HepG2 (cell line): ENCODE results near the gene RBBP8NL. TPM values are rescaled to one million over a fixed set of nuclear protein-coding genes. Genes with fewer than 3 reads are reported as not detected.

Experiments used
- ATAC-seq: fragments of 200-7000 bp; cut with Tn5 transposase; 3 replicates; pipeline ENCODE4 v1.9.1; 2020; ENCODE audit warnings: mild to moderate bottlenecking, moderate library complexity
- BruUV-seq: library from RNA; stranded (reverse); fragments of 400-500 nt; replicated peaks from 2 replicates; lab custom pipeline; 2021; lab: Mats Ljungman, UMichigan
- CTCF ChIA-PET: fragments of 300-600 bp; formaldehyde crosslinking; extraction: SDS; loops from one replicate; lab custom pipeline; 2021; ENCODE audit warnings: low total read pairs, inconsistent platforms, low intra/inter-chr PET ratio; lab: Yijun Ruan, JAX
- POLR2A ChIA-PET: fragments of 350-600 bp; sonication (Branson Sonifier 250); formaldehyde crosslinking; loops from one replicate; lab custom pipeline; 2020; ENCODE audit warnings: antibody characterized with exemption, inconsistent platforms; lab: Yijun Ruan, JAX
- DNase-seq: peaks from one replicate; pipeline ENCODE4 v3.0.0-alpha.2; 2015; ENCODE audit warnings: low spot score
- FAIRE-seq: peaks from 3 replicates; lab custom pipeline; 2011; peaks lifted over from hg19 to GRCh38; lab: Jason Lieb, UNC
- H2AFZ ChIP-seq: one replicate; pipeline ENCODE4 v1.6.1; 2011; ENCODE audit warnings: low read length, inconsistent platforms
- H3K27ac ChIP-seq: fragments of 300-600 bp; 3 replicates; pipeline ENCODE4 v1.8.0; 2011; ENCODE audit warnings: mixed run types, mild to moderate bottlenecking, mixed read lengths, low read length, inconsistent platforms; ENCODE audit not compliant: insufficient read depth; ENCODE audit errors: extremely low read length
- H3K27me3 ChIP-seq, 2 experiments: fragments of 200-600 bp in 1 of 2; 2 replicates in 1 of 2; 3 replicates in 1 of 2; pipeline versions ENCODE4 v1.6.0 to v1.8.0; 2011; ENCODE audit warnings: low read length in 2 of 2, mild to moderate bottlenecking in 2 of 2, moderate library complexity in 2 of 2, inconsistent platforms in 1 of 2; ENCODE audit not compliant: insufficient read depth in 2 of 2, control insufficient read depth in 1 of 2
- H3K36me3 ChIP-seq, 2 experiments: fragments of 200-600 bp in 1 of 2; replicated peaks in 1 of 2; 2 replicates in 1 of 2; 3 replicates in 1 of 2; pipeline versions ENCODE4 v1.5.1 to v1.8.0; 2011; ENCODE audit warnings: low read length in 2 of 2, inconsistent platforms in 1 of 2; ENCODE audit not compliant: insufficient read depth in 2 of 2, control insufficient read depth in 1 of 2
- H3K4me1 ChIP-seq: 2 replicates; pipeline ENCODE4 v1.5.1; 2012; ENCODE audit warnings: low read length, inconsistent platforms; ENCODE audit not compliant: insufficient read depth
- H3K4me2 ChIP-seq: 2 replicates; pipeline ENCODE4 v1.6.0; 2011; ENCODE audit warnings: low read depth, low read length, inconsistent platforms
- H3K4me3 ChIP-seq, 3 experiments: fragments of 200-600 bp in 1 of 3; sonication (generic), shearing (Covaris generic) in 1 of 3; replicated peaks in 1 of 3; 2 replicates each; pipeline ENCODE4 v1.5.1; 2011 to 2016; ENCODE audit warnings: low read length in 3 of 3, inconsistent platforms in 2 of 3, low read depth in 2 of 3, mild to moderate bottlenecking in 2 of 3, control low read depth in 1 of 3, mixed read lengths in 1 of 3; ENCODE audit not compliant: insufficient read depth in 1 of 3
- H3K79me2 ChIP-seq: one replicate; pipeline ENCODE4 v1.6.1; 2011; ENCODE audit warnings: low read length, inconsistent platforms; ENCODE audit not compliant: insufficient read depth
- H3K9ac ChIP-seq: 2 replicates; pipeline ENCODE4 v1.6.0; 2011; ENCODE audit warnings: mild to moderate bottlenecking, low read depth, low read length, inconsistent platforms; ENCODE audit not compliant: insufficient read depth
- H3K9me3 ChIP-seq: 2 replicates; pipeline ENCODE4 v1.5.1; 2012; ENCODE audit warnings: mild to moderate bottlenecking, low read length
- H4K20me1 ChIP-seq: 2 replicates; pipeline ENCODE4 v1.6.0; 2011; ENCODE audit warnings: inconsistent platforms, mild to moderate bottlenecking, low read length, moderate library complexity; ENCODE audit not compliant: insufficient read depth
- AGO2 ChIP-seq: fragments of 200-400 bp; formaldehyde crosslinking; optimal IDR thresholded peaks from 2 replicates; pipeline ENCODE3; 2017; ENCODE audit warnings: mild to moderate bottlenecking, low read depth, low read length, moderate library complexity
- ELF1 ChIP-seq: sonication (generic); formaldehyde crosslinking; IDR thresholded peaks from 2 replicates; pipeline ENCODE4 v1.4.0; 2020; ENCODE audit warnings: missing genetic modification reagents
- ESRRA ChIP-seq: sonication (generic); formaldehyde crosslinking; IDR thresholded peaks from 2 replicates; pipeline ENCODE4 v1.5.1; 2020; ENCODE audit warnings: mild to moderate bottlenecking, low read depth, missing genetic modification reagents
- GATAD1 ChIP-seq: IDR thresholded peaks from 2 replicates; pipeline ENCODE4 v1.6.1; 2016; ENCODE audit warnings: missing genetic modification reagents, missing compliant biosample characterization
- KMT2B ChIP-seq: IDR thresholded peaks from 2 replicates; pipeline ENCODE4 v1.6.1; 2016; ENCODE audit warnings: missing genetic modification reagents, missing compliant biosample characterization
- ZNF687 ChIP-seq: sonication (generic); formaldehyde crosslinking; IDR thresholded peaks from 2 replicates; pipeline ENCODE4 v1.5.1; 2020; ENCODE audit warnings: mild to moderate bottlenecking, missing genetic modification reagents, moderate library complexity
- ZSCAN29 ChIP-seq: sonication (generic); formaldehyde crosslinking; conservative IDR thresholded peaks from 2 replicates; pipeline ENCODE4 v1.4.0; 2020; ENCODE audit warnings: mild to moderate bottlenecking, missing genetic modification reagents
- WGBS: methylation state at CpG from one replicate; pipeline ENCODE4 v1.1.6; 2017; ENCODE audit warnings: low lambda C conversion rate; 5-methylcytosine and 5-hydroxymethylcytosine counted together
- in situ Hi-C: cut with HindIII; loops from 2 replicates; pipeline ENCODE4 v1.10.0; 2017; ENCODE audit warnings: low pct_unique_long_range_greater_than_20kb; ENCODE audit not compliant: extremely low pct_ligation_motif_present
- intact Hi-C: fragments of 100-400 bp; cut with micrococcal nuclease; formaldehyde crosslinking; loops from one replicate; pipeline ENCODE4 v1.10.0; 2022; ENCODE audit not compliant: unreplicated experiment
- polyA plus RNA-seq, 8 experiments: library from polyadenylated mRNA; depleted of rRNA in 3 of 8; stranded (reverse) in 7 of 8; unstranded in 1 of 8; fragments of >200 nt; fragmentation: Illumina TruSeq in 4 of 8; extraction: Trizol in 4 of 8; gene quantifications; 2 replicates each; pipeline versions ENCODE4 v1.2.1 to v1.2.3, GENCODE V29; 2011 to 2016; ENCODE audit warnings: low read depth in 4 of 8, missing spikeins in 1 of 8, mixed read lengths in 1 of 8; ENCODE audit not compliant: insufficient read depth in 1 of 8
- total RNA-seq, 5 experiments: library from RNA; depleted of rRNA; stranded (reverse); fragments of >200 nt; fragmentation: Illumina TruSeq; extraction: Trizol; gene quantifications; 2 replicates each; pipeline ENCODE4 v1.2.3, GENCODE V29; 2016; ENCODE audit warnings: low read depth in 1 of 5
- TF ChIP-seq, protein P1 (sequence below): sonication (generic); formaldehyde crosslinking; IDR thresholded peaks from 2 replicates; pipeline ENCODE4 v1.5.0; 2020; ENCODE audit warnings: missing genetic modification reagents, mild to moderate bottlenecking, borderline replicate concordance

Gene RBBP8NL
- total and polyA plus RNA-seq, 2 of the 13 experiments (the other 11 are each of a cell fraction or from before 2014, with no cell fraction given) = 0.69 to 0.86 TPM

GRCh38 chr20:62394248-62395245 lies 32.8 kb downstream of the RBBP8NL start (continued):
- TF ChIP-seq, protein P1, sequence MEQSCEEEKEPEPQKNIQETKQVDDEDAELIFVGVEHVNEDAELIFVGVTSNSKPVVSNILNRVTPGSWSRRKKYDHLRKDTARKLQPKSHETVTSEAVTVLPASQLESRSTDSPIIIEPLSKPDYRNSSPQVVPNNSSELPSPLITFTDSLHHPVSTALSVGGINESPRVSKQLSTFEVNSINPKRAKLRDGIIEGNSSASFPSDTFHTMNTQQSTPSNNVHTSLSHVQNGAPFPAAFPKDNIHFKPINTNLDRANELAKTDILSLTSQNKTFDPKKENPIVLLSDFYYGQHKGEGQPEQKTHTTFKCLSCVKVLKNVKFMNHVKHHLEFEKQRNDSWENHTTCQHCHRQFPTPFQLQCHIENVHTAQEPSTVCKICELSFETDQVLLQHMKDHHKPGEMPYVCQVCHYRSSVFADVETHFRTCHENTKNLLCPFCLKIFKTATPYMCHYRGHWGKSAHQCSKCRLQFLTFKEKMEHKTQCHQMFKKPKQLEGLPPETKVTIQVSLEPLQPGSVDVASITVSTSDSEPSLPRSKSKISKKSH (CRISPR knock-in tag) = no peak
- TF ChIP-seq ZSCAN29 (CRISPR knock-in tag) (no peak), KMT2B (no peak), ELF1 (no peak)
- TF ChIP-seq, all 625 proteins: peak for 2

DNA sequence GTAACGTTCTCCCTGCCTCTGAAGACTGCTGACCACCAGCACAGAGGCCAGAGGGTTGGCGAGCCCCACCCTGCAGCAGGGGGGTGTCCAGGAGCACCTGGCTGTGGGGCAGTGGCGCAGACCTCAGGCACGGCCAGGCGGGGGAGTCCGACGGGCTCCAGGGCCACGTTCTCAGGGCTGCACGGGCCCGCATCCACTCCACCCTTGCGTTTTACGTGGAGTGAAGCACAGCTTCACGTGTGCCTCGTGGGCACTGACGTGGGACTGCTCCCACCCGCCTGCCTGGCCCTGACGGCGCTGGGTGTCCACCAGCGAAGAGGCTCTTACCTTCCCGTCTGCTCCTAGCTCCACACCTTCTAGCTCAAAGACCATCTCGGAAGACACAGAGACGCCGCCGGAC lies 33.5 kb downstream of the RBBP8NL start:
- DNase-seq = no peak
- H3K9ac ChIP-seq = no peak overlapping the region
- peaks cover 14 to 33% of the 10 kb centered on the region in 2 experiments for H3K36me3 ChIP-seq
- peaks cover under 1% of the 10 kb centered on the region; the same call in 1 of the 2 replicates for H4K20me1 ChIP-seq
- H3K9me3 ChIP-seq = no peaks in the 10 kb centered on the region
- TF ChIP-seq ZNF687 = peak; percentile 15; the same call in 1 of the 2 replicates
- TF ChIP-seq ESRRA (CRISPR knock-in tag) = no peak
- no peak for TF ChIP-seq GATAD1 (CRISPR knock-in tag)
- TF ChIP-seq AGO2 = peak; percentile 83
- TF ChIP-seq, all 625 proteins: peak for 2
- FAIRE-seq (no peak), ATAC-seq (no peak)
- peaks cover 2% of the 10 kb centered on the region for H3K79me2 ChIP-seq
- WGBS = 95% methylated on average over 24 of the region's 24 CpGs
- no peak overlapping the region for H3K4me2 ChIP-seq
- H3K27ac ChIP-seq = no peak overlapping the region
- ChIA-PET CTCF (interaction anchor here (0.5 kb wide), 1 partner anchor 122 kb away, joined by 3 read pairs; no protein-coding TSS in a partner anchor), POLR2A (interaction anchor here (1.5 to 2.1 kb wide), 2 partner anchors 16 to 18 kb away, joined by 4 read pairs; no protein-coding TSS in a partner anchor)
- H3K4me3 ChIP-seq = no peak overlapping the region
- in situ Hi-C loops (no loop called here), intact Hi-C loops (no loop called here)
- H2AFZ ChIP-seq = no peak overlapping the region
- peaks cover 9% of the 10 kb centered on the region for H3K4me1 ChIP-seq
- BruUV-seq = no TSS peak
- H3K27me3 ChIP-seq = no peaks in the 10 kb centered on the region
